ENCODE data around the gene TWF1.

TWF1 gene

GRCh38 chr12:43764528-43764927, 41.6 kb downstream of the TWF1 start:
- H3K79me1 ChIP-seq (ENCODE audit: low read length): no peaks in the 10 kb centered on the region
- H3K4me3 ChIP-seq (ENCODE audit: low read depth, low read length): no peak overlapping the region
- no peak overlapping the region for H3K14ac ChIP-seq (ENCODE audit: low read length)
- no peak overlapping the region for H2BK5ac ChIP-seq (ENCODE audit: low read depth, low read length, poor library complexity)
- H3K9ac ChIP-seq (ENCODE audit: low read length): no peak overlapping the region
- no peak overlapping the region for H3K4ac ChIP-seq (ENCODE audit: low read depth, low read length)
- DNase-seq: no peak
- no peak overlapping the region for H2BK120ac ChIP-seq (ENCODE audit: insufficient read depth, low read length, poor library complexity)
- H2BK12ac ChIP-seq (ENCODE audit: low read length): no peak overlapping the region
- no peak overlapping the region for H4K12ac ChIP-seq (ENCODE audit: low read depth, low read length)
- no peak overlapping the region for H4K91ac ChIP-seq (ENCODE audit: low read depth, low read length)
- no peak overlapping the region for H3K4me2 ChIP-seq (ENCODE audit: low read length)
- no peaks in the 10 kb centered on the region for H3K27me3 ChIP-seq (ENCODE audit: insufficient read depth, low read length)
- H2AK5ac ChIP-seq (ENCODE audit: low read length): no peak overlapping the region
- H3K36me3 ChIP-seq (ENCODE audit: control insufficient read depth in 1 of 2, insufficient read depth in 2 of 2, low read length in 2 of 2): no peaks in the 10 kb centered on the region
- H3K27ac ChIP-seq (ENCODE audit: low read depth, low read length): no peak overlapping the region
- no peak overlapping the region for H3K18ac ChIP-seq (ENCODE audit: low read length)
- no peak overlapping the region for H4K8ac ChIP-seq (ENCODE audit: low read depth, low read length)
- peaks cover 0 to 2% of the 10 kb centered on the region in 2 experiments for H3K4me1 ChIP-seq (ENCODE audit: control insufficient read depth in 1 of 2, insufficient read depth in 2 of 2, low read length in 2 of 2)
- no peaks in the 10 kb centered on the region for H3K9me3 ChIP-seq (ENCODE audit: insufficient read depth, low read depth, low read length)
- no peak overlapping the region for H2AFZ ChIP-seq (ENCODE audit: insufficient read depth, low read length, poor library complexity)
- no peaks in the 10 kb centered on the region for H3K79me2 ChIP-seq (ENCODE audit: control insufficient read depth, insufficient read depth, low read length, poor library complexity)
- no peak overlapping the region for H3K23ac ChIP-seq (ENCODE audit: low read length)

- no peaks in the 10 kb centered on the region for H3K27me3 ChIP-seq (ENCODE audit: insufficient read depth, low read length)
- H2AK5ac ChIP-seq (ENCODE audit: low read length): no peak overlapping the region
- H2AFZ ChIP-seq (ENCODE audit: insufficient read depth, low read length, poor library complexity): no peak overlapping the region
- no peak overlapping the region for H3K14ac ChIP-seq (ENCODE audit: low read length)
- H3K36me3 ChIP-seq (ENCODE audit: control insufficient read depth in 1 of 2, insufficient read depth in 2 of 2, low read length in 2 of 2): no peaks in the 10 kb centered on the region
- H3K4me1 ChIP-seq (ENCODE audit: control insufficient read depth in 1 of 2, insufficient read depth in 2 of 2, low read length in 2 of 2): peaks cover 0 to 2% of the 10 kb centered on the region in 2 experiments
- peaks cover 3% of the 10 kb centered on the region for H3K79me2 ChIP-seq (ENCODE audit: control insufficient read depth, insufficient read depth, low read length, poor library complexity)
- H3K4me2 ChIP-seq (ENCODE audit: low read length): no peak overlapping the region
- H3K9ac ChIP-seq (ENCODE audit: low read length): no peak overlapping the region
- H4K91ac ChIP-seq (ENCODE audit: low read depth, low read length): no peak overlapping the region
- no peak overlapping the region for H4K8ac ChIP-seq (ENCODE audit: low read depth, low read length)
- H3K79me1 ChIP-seq (ENCODE audit: low read length): peaks cover 4% of the 10 kb centered on the region
- no peak overlapping the region for H2BK120ac ChIP-seq (ENCODE audit: insufficient read depth, low read length, poor library complexity)
- H2BK5ac ChIP-seq (ENCODE audit: low read depth, low read length, poor library complexity): no peak overlapping the region
- H4K12ac ChIP-seq (ENCODE audit: low read depth, low read length): no peak overlapping the region
- peak in 1 of 2 donors; percentile 28 for DNase-seq
- no peak overlapping the region for H3K4me3 ChIP-seq (ENCODE audit: low read depth, low read length)
- no peak overlapping the region for H3K18ac ChIP-seq (ENCODE audit: low read length)
- H3K27ac ChIP-seq (ENCODE audit: low read depth, low read length): no peak overlapping the region
- H3K23ac ChIP-seq (ENCODE audit: low read length): no peak overlapping the region
- H3K9me3 ChIP-seq (ENCODE audit: insufficient read depth, low read depth, low read length): no peaks in the 10 kb centered on the region
- H2BK12ac ChIP-seq (ENCODE audit: low read length): no peak overlapping the region
- no peak overlapping the region for H3K4ac ChIP-seq (ENCODE audit: low read depth, low read length)
These were observed 42.3 kb downstream of the TWF1 start for GRCh38 chr12:43763769-43764168.

- Histone ChIP-seq H2BK12ac (ENCODE audit: low read length) (no peak overlapping the region), H3K36me3 (ENCODE audit: control insufficient read depth in 1 of 2, insufficient read depth in 2 of 2, low read length in 2 of 2) (no peaks in the 10 kb centered on the region), H2BK5ac (ENCODE audit: low read depth, low read length, poor library complexity) (no peak overlapping the region), H3K79me2 (ENCODE audit: control insufficient read depth, insufficient read depth, low read length, poor library complexity) (peaks cover 3% of the 10 kb centered on the region), H3K23ac (ENCODE audit: low read length) (no peak overlapping the region), H3K4me2 (ENCODE audit: low read length) (no peak overlapping the region), H3K18ac (ENCODE audit: low read length) (no peak overlapping the region), H2BK120ac (ENCODE audit: insufficient read depth, low read length, poor library complexity) (no peak overlapping the region), H3K4me1 (ENCODE audit: control insufficient read depth in 1 of 2, insufficient read depth in 2 of 2, low read length in 2 of 2) (peaks cover 0 to 2% of the 10 kb centered on the region in 2 experiments), H3K14ac (ENCODE audit: low read length) (no peak overlapping the region), H3K4ac (ENCODE audit: low read depth, low read length) (no peak overlapping the region), H2AK5ac (ENCODE audit: low read length) (no peak overlapping the region), H4K12ac (ENCODE audit: low read depth, low read length) (no peak overlapping the region), H4K8ac (ENCODE audit: low read depth, low read length) (no peak overlapping the region), H3K4me3 (ENCODE audit: low read depth, low read length) (no peak overlapping the region), H3K9me3 (ENCODE audit: insufficient read depth, low read depth, low read length) (no peaks in the 10 kb centered on the region), H3K27me3 (ENCODE audit: insufficient read depth, low read length) (no peaks in the 10 kb centered on the region), H3K9ac (ENCODE audit: low read length) (no peak overlapping the region), H2AFZ (ENCODE audit: insufficient read depth, low read length, poor library complexity) (no peak overlapping the region), H3K79me1 (ENCODE audit: low read length) (peaks cover 8% of the 10 kb centered on the region), H4K91ac (ENCODE audit: low read depth, low read length) (no peak overlapping the region), H3K27ac (ENCODE audit: low read depth, low read length) (no peak overlapping the region)
- DNase-seq: no peak
These were observed 43.5 kb downstream of the TWF1 start for GRCh38 chr12:43762596-43762995.

GRCh38 chr12:43761500-43761899, 44.6 kb downstream of the TWF1 start:
- Histone ChIP-seq H3K27me3 (ENCODE audit: insufficient read depth, low read length) (no peaks in the 10 kb centered on the region), H2BK120ac (ENCODE audit: insufficient read depth, low read length, poor library complexity) (no peak overlapping the region), H3K36me3 (ENCODE audit: control insufficient read depth in 1 of 2, insufficient read depth in 2 of 2, low read length in 2 of 2) (no peaks in the 10 kb centered on the region), H2BK5ac (ENCODE audit: low read depth, low read length, poor library complexity) (no peak overlapping the region), H3K23ac (ENCODE audit: low read length) (no peak overlapping the region), H3K4me3 (ENCODE audit: low read depth, low read length) (no peak overlapping the region), H2BK12ac (ENCODE audit: low read length) (no peak overlapping the region), H3K18ac (ENCODE audit: low read length) (no peak overlapping the region), H3K9ac (ENCODE audit: low read length) (no peak overlapping the region), H2AK5ac (ENCODE audit: low read length) (no peak overlapping the region), H3K14ac (ENCODE audit: low read length) (no peak overlapping the region), H3K79me2 (ENCODE audit: control insufficient read depth, insufficient read depth, low read length, poor library complexity) (peaks cover 3% of the 10 kb centered on the region), H3K79me1 (ENCODE audit: low read length) (peaks cover 8% of the 10 kb centered on the region), H3K4ac (ENCODE audit: low read depth, low read length) (no peak overlapping the region), H4K8ac (ENCODE audit: low read depth, low read length) (no peak overlapping the region), H2AFZ (ENCODE audit: insufficient read depth, low read length, poor library complexity) (no peak overlapping the region), H4K12ac (ENCODE audit: low read depth, low read length) (no peak overlapping the region), H3K4me1 (ENCODE audit: control insufficient read depth in 1 of 2, insufficient read depth in 2 of 2, low read length in 2 of 2) (peaks cover 0 to 2% of the 10 kb centered on the region in 2 experiments), H3K9me3 (ENCODE audit: insufficient read depth, low read depth, low read length) (no peaks in the 10 kb centered on the region), H4K91ac (ENCODE audit: low read depth, low read length) (no peak overlapping the region), H3K27ac (ENCODE audit: low read depth, low read length) (no peak overlapping the region), H3K4me2 (ENCODE audit: low read length) (no peak overlapping the region)
- DNase-seq: no peak

GRCh38 chr12:43760396-43760795, 45.7 kb downstream of the TWF1 start:
- Histone ChIP-seq H3K36me3 (ENCODE audit: control insufficient read depth in 1 of 2, insufficient read depth in 2 of 2, low read length in 2 of 2) (no peaks in the 10 kb centered on the region), H4K12ac (ENCODE audit: low read depth, low read length) (no peak overlapping the region), H3K79me1 (ENCODE audit: low read length) (peaks cover 8% of the 10 kb centered on the region), H3K27me3 (ENCODE audit: insufficient read depth, low read length) (no peaks in the 10 kb centered on the region), H2BK120ac (ENCODE audit: insufficient read depth, low read length, poor library complexity) (no peak overlapping the region), H2BK5ac (ENCODE audit: low read depth, low read length, poor library complexity) (no peak overlapping the region), H3K23ac (ENCODE audit: low read length) (no peak overlapping the region), H3K4me2 (ENCODE audit: low read length) (no peak overlapping the region), H3K27ac (ENCODE audit: low read depth, low read length) (no peak overlapping the region), H3K14ac (ENCODE audit: low read length) (no peak overlapping the region), H3K18ac (ENCODE audit: low read length) (no peak overlapping the region), H4K91ac (ENCODE audit: low read depth, low read length) (no peak overlapping the region), H3K9ac (ENCODE audit: low read length) (no peak overlapping the region), H3K79me2 (ENCODE audit: control insufficient read depth, insufficient read depth, low read length, poor library complexity) (peaks cover 3% of the 10 kb centered on the region), H4K8ac (ENCODE audit: low read depth, low read length) (no peak overlapping the region), H3K4ac (ENCODE audit: low read depth, low read length) (no peak overlapping the region), H2AK5ac (ENCODE audit: low read length) (no peak overlapping the region), H2BK12ac (ENCODE audit: low read length) (no peak overlapping the region), H2AFZ (ENCODE audit: insufficient read depth, low read length, poor library complexity) (no peak overlapping the region), H3K4me1 (ENCODE audit: control insufficient read depth in 1 of 2, insufficient read depth in 2 of 2, low read length in 2 of 2) (peaks cover 0 to 2% of the 10 kb centered on the region in 2 experiments), H3K4me3 (ENCODE audit: low read depth, low read length) (no peak overlapping the region), H3K9me3 (ENCODE audit: insufficient read depth, low read depth, low read length) (no peaks in the 10 kb centered on the region)
- DNase-seq: no peak
- 100% methylated on average over 1 of the region's 2 CpGs for WGBS (ENCODE audit: extremely low coverage, insufficient coverage, insufficient read length)

Data from trophoblast cell (in vitro differentiated cells and primary cell).